NCI-H2029 treated with DMSO at 0.1 percent for 48 hours (cell line): Measurements from ENCODE around the gene P2RY11.

Experiments
- DNase-seq: peaks from one replicate; lab custom pipeline; 2025; lab: John Stamatoyannopoulos, UW

The P2RY11 gene

DNA sequence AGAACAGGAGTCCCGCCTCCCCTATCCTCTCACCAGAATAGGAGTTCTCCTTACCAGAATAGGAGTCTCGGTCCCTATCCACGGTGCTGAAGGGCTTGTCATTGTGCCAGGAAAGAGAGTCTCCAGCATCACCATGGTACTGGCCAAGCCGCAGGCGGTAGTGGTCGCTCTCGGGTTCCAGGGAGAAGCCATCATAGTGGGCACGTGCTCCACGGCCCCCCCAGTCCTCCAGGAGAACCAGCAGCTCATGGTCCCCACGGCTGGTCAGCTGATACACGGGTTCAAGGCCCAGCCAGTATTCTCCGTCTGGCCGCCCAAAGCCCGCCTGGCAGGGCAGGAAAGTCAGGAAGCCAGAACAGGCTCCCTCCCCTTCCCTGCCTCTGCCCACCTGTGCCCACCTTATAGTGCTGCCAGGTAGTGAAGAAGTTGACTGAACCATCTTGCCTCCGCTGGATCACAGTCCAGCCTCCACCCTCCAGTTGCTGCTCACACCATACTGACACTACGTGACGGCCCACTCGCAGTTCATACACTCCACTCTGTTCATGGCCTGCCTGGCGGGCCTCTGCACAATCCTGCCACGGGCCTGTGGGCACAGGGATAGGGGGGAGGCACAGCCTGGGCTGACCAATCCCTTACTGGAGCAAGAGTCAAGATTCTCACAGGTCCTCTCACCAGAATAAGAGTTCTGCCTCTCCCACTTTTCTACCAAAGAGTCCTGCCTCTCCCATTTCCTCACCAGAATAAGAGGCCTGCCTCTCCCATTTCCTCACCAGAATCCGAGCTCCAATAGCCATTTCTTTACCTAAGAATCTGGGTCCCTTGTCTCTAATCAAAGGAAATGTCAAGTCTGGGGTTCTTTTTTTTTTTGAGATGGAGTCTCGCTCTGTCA, 18.0 kb upstream of the P2RY11 start:
- no peak for DNase-seq

DNA sequence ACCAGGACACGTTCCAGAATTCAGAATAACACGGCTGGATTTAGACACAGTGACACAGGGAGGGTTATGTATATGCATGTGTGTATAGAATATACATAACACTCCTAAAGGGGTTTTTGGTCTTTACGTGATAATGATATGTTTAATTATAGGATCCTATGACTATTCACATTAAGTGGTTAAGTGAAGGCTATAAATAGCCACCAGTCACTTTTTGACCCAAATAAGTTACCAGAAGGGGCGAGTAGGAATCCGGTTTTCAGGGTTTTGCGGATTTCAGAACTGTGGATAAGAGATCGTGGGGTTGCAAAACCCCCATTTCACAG, 15.9 kb upstream of the P2RY11 start:
- DNase-seq: no peak

- peak; percentile 82 for DNase-seq
Measured at GRCh38 chr19:10095948-10096614, 15.4 kb upstream of the P2RY11 start.

DNA sequence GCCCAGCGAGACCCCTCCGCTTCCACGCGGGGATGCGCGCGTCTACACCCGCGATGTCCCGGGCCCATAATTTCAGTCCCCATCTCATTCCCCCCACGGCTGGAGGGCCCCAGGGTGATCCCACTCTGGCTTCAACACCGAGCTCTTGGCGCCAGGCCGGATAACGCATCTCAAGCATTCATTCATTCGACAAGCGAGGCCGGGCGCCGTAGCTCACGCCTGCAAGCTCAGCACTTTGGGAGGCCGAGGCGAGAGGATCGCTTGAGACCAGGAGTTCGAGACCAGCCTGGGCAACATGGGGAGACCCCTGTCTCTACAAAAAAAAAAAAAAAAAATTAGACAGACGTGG, 14.9 kb upstream of the P2RY11 start:
- no peak for DNase-seq

GRCh38 chr19:10100163-10100785, 11.2 kb upstream of the P2RY11 start:
- DNase-seq: no peak

DNA sequence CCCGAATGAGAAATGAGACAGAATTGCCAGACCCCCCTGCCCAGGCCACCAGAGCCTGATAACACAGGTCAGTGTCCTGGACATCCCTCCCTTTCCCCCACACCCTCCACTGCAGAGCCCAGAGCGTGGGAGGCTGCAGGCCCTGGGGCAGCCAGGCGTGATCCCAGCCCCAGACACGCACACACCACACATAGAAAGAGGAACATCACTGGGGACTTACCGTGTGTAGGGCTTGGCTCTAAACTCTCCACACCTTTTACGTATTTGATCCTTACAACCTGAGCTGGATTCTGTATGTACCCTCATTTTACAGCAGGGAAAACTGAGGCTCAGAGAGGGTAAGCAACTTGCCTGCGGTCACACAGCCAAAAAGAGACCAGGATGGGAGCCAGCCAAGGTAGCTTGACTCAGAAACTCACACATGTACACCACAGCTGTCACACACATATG, 8.7 kb upstream of the P2RY11 start:
- DNase-seq: no peak

DNA sequence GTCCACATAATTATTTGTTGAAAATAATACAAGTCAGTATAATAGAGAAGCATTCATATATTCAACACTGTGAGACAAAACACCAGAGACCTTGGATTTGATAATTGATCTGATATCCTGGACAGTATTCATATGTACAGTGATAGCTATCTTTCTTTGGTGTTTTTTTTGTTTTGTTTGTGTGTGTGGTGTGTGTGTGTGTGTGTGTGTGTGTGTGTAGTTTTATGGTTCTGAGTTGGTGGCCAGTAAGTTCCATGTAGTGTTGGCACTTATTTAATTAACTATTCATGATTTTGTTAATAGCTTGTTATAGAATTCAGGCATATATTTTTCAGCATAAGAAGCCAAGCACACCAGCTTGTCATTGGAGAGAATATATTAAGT, 7.4 kb upstream of the P2RY11 start:
- no peak for DNase-seq

- DNase-seq: no peak
Measured at GRCh38 chr19:10104665-10105508, 6.6 kb upstream of the P2RY11 start.

DNA sequence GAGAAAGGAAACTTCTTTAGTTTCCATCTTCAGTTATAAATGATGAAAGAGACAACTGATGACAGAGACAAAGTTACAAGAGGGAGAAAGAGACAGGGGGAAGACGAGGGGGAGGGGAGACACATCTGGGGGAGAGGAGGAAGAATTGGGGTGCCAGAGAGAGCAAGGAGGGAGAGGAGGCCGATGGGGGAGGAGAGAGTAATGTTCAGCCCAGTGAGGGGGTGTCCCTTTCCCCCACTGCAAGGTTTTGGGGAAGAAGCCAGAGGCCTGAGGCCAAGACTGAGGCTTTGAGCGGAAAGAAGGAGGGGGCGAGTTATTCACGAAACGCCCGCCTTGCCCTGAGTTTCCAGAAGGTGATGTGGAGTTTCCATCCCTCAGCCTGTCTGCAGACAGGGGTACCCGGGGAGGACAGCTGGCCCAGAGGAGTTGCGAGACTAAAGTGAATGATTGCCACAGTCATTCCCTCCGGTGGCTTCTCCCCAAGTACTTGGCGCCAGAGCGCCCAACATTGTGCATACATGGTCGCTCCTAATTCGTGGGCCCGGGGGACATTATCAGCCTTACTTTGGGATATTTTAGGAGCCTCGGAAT, 5.9 kb upstream of the P2RY11 start:
- no peak for DNase-seq

DNA sequence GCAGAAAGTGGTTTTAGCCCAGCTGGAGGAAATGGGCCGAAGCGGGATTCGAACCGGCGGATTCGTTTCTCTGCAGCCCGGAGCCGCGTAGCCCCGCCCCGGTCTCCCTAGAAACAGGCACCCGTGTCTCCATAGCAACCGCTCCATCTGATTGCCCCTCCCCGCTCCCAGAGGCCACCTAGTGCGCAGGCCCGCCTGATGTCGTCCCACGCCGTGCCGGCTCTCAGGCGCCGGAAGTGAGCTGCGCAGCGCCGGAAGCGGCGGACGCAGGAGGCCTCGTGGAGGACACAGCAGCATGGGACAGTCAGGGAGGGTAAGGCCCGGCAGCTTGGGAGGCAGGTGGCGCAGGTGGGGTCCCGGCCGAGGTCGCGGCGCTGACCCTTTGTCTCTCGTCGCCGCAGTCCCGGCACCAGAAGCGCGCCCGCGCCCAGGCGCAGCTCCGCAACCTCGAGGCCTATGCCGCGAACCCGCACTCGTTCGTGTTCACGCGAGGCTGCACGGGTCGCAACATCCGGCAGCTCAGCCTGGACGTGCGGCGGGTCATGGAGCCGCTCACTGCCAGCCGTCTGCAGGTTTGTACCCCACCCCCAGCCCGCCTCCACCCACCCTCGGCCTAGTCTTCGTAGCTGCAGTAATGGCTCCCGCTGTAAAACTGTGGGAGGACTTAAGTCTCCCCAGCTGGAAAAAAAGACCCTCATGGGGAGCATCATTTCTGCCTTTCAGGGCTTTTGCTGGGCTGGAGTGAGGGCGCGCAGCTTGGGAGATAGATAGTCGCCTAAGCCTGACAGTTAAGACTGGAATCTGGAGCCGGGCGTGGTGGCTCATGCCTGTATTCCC, 5.2 kb upstream of the P2RY11 start, which contains the start of gene PPAN:
Gene PPAN, plus strand, starts transcription at position 263 of the 837 bp plus-strand sequence. Its CDS starts 33 bp downstream, at position 296.
- peak; percentile 95 for DNase-seq

DNA sequence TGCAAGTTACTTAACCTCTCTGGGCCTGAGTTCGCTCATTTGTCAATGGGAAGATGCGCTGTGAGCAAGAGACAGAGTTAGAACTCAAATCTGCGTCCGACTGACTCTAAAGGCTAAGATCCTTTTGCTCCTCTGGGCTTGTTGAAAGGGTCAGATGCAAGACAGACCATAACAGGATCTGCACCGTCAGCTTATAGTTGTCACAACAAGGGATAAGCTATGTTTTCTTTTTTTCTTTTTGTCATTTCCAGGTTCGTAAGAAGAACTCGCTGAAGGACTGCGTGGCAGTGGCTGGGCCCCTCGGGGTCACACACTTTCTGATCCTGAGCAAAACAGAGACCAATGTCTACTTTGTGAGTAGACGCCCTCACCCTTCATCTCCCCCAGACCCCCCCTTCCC, 4.2 kb upstream of the P2RY11 start:
- DNase-seq: no peak

GRCh38 chr19:10107817-10108367, 3.6 kb upstream of the P2RY11 start:
- DNase-seq: no peak

- DNase-seq: no peak
Measured at GRCh38 chr19:10109528-10109927, 2.0 kb upstream of the P2RY11 start.

GRCh38 chr19:10110076-10110971, 1.2 kb upstream of the P2RY11 start:
- no peak for DNase-seq

GRCh38 chr19:10110972-10111317, 548 bp upstream of the P2RY11 start:
- DNase-seq: no peak

GRCh38 chr19:10112037-10112761, 706 bp downstream of the P2RY11 start:
- no peak for DNase-seq

GRCh38 chr19:10112895-10113591, 1.6 kb downstream of the P2RY11 start:
- DNase-seq: peak; percentile 13

- no peak for DNase-seq
Measured at GRCh38 chr19:10113592-10113963, 2.1 kb downstream of the P2RY11 start.
